Upper lobe of left lung (tissue), 4 donors: ENCODE measurements around the gene RPRD1B.
"Not testable (repeated sequence)": the region's sequence is repeated elsewhere in the genome, so short reads cannot be mapped to it uniquely, and the experiment has no call there.

Experiments
- EP300 ChIP-seq, 4 donors: sonication (generic); formaldehyde crosslinking; IDR thresholded peaks; one replicate each; pipeline ENCODE4 v1.5.1; 2017; ENCODE audit warnings: antibody characterized with exemption in 4 of 4, control low read depth in 2 of 4
- POLR2A ChIP-seq, 4 donors: fragments of 450-650 bp; IDR thresholded peaks; one replicate each; pipeline ENCODE4 v1.5.1; 2016 to 2017; ENCODE audit warnings: antibody characterized with exemption in 4 of 4, mild to moderate bottlenecking in 2 of 4
- POLR2AphosphoS5 ChIP-seq, 2 donors: sonication (generic); formaldehyde crosslinking; IDR thresholded peaks; one replicate each; pipeline ENCODE4 v1.5.1; 2017; ENCODE audit warnings: antibody characterized with exemption in 2 of 2
- TF ChIP-seq, protein P1 (sequence below), 6 experiments: fragments of 450-650 bp in 4 of 6; fragments of 200-600 bp in 2 of 6; sonication (generic) in 2 of 6; IDR thresholded peaks; one replicate each; pipeline ENCODE4 v1.5.1; 2016 to 2019; ENCODE audit warnings: antibody characterized with exemption in 6 of 6

DNA sequence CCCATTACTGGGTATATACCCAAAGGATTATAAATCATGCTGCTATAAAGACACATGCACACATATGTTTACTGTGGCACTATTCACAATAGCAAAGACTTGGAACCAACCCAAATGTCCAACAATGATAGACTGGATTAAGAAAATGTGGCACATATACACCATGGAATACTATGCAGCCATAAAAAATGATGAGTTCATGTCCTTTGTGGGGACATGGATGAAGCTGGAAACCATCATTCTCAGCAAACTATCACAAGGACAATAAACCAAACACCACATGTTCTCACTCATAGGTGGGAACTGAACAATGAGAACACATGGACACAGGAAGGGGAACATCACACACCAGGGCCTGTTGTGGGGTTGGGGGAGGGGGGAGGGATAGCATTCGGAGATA is 73.8 kb downstream of the RPRD1B start:
- not testable (repeated sequence) for TF ChIP-seq EP300, POLR2A, POLR2AphosphoS5 (IDR thresholded peaks at IDR 0.05)
- TF ChIP-seq, protein P1, sequence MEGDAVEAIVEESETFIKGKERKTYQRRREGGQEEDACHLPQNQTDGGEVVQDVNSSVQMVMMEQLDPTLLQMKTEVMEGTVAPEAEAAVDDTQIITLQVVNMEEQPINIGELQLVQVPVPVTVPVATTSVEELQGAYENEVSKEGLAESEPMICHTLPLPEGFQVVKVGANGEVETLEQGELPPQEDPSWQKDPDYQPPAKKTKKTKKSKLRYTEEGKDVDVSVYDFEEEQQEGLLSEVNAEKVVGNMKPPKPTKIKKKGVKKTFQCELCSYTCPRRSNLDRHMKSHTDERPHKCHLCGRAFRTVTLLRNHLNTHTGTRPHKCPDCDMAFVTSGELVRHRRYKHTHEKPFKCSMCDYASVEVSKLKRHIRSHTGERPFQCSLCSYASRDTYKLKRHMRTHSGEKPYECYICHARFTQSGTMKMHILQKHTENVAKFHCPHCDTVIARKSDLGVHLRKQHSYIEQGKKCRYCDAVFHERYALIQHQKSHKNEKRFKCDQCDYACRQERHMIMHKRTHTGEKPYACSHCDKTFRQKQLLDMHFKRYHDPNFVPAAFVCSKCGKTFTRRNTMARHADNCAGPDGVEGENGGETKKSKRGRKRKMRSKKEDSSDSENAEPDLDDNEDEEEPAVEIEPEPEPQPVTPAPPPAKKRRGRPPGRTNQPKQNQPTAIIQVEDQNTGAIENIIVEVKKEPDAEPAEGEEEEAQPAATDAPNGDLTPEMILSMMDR (IDR thresholded peaks at IDR 0.05), result not testable (repeated sequence)
